HG03097 (cell line): Measurements from ENCODE around the gene COL2A1.

ENCODE experiments used
- ATAC-seq: cut with Tn5 transposase; IDR thresholded peaks from one replicate; pipeline ENCODE4 v1.9.1; 2021; ENCODE audit not compliant: unreplicated experiment, low FRiP score

COL2A1 gene

GRCh38 chr12:48015954-48016353, 11.7 kb upstream of the COL2A1 start:
- ATAC-seq: no peak

GRCh38 chr12:48015129-48015528, 10.9 kb upstream of the COL2A1 start:
- ATAC-seq: no peak

GRCh38 chr12:48013287-48013686, 9.0 kb upstream of the COL2A1 start:
- ATAC-seq: no peak

GRCh38 chr12:48012070-48012469, 7.8 kb upstream of the COL2A1 start:
- no peak for ATAC-seq

GRCh38 chr12:48010366-48010970, 6.2 kb upstream of the COL2A1 start:
- ATAC-seq: no peak

GRCh38 chr12:48009471-48009870, 5.2 kb upstream of the COL2A1 start:
- ATAC-seq: no peak

GRCh38 chr12:48008950-48009349, 4.7 kb upstream of the COL2A1 start:
- no peak for ATAC-seq

GRCh38 chr12:48008349-48008748, 4.1 kb upstream of the COL2A1 start:
- ATAC-seq: no peak

- ATAC-seq: no peak
These were observed 2.9 kb upstream of the COL2A1 start for GRCh38 chr12:48007206-48007605.

- no peak for ATAC-seq
These were observed 1.4 kb upstream of the COL2A1 start for GRCh38 chr12:48005750-48006021.

- ATAC-seq: no peak
These were observed 899 bp upstream of the COL2A1 start for GRCh38 chr12:48005001-48005749.

GRCh38 chr12:48003226-48004052, 837 bp downstream of the COL2A1 start:
- no peak for ATAC-seq

- ATAC-seq: no peak
These were observed 1.5 kb downstream of the COL2A1 start for GRCh38 chr12:48002773-48003218.

- ATAC-seq: no peak
These were observed 1.9 kb downstream of the COL2A1 start for GRCh38 chr12:48002414-48002730.

- no peak for ATAC-seq
These were observed 2.5 kb downstream of the COL2A1 start for GRCh38 chr12:48001505-48002413.

- ATAC-seq: no peak
These were observed 3.3 kb downstream of the COL2A1 start for GRCh38 chr12:48000878-48001504.

GRCh38 chr12:47999816-48000215, 4.5 kb downstream of the COL2A1 start:
- ATAC-seq: no peak

GRCh38 chr12:47997321-47997720, 7.0 kb downstream of the COL2A1 start:
- no peak for ATAC-seq

GRCh38 chr12:47995981-47996401, 8.3 kb downstream of the COL2A1 start:
- no peak for ATAC-seq

- no peak for ATAC-seq
These were observed 10.8 kb downstream of the COL2A1 start for GRCh38 chr12:47993491-47993890.
